Activated CD8-positive, alpha-beta T cell treated with anti-CD3 and anti-CD28 coated beads for 36 hours (primary cell): ENCODE results near the gene NT5C3B. TPM values are rescaled to one million over a fixed set of nuclear protein-coding genes. Genes with fewer than 3 reads are reported as not detected.

Source experiments
- ATAC-seq: fragments of 200-7000 bp; cut with Tn5 transposase; one replicate; pipeline ENCODE4 v1.10.0; 2021; ENCODE audit warnings: mild to moderate bottlenecking, moderate library complexity
- CTCF ChIA-PET: fragments of 350-600 bp; sonication (Branson Sonifier 250); formaldehyde crosslinking; loops from one replicate; lab custom pipeline; 2021; ENCODE audit warnings: antibody characterized with exemption; lab: Charles Lee
- POLR2A ChIA-PET: fragments of 350-600 bp; sonication (Branson Sonifier 250); formaldehyde crosslinking; loops from one replicate; lab custom pipeline; 2021; ENCODE audit warnings: antibody characterized with exemption; lab: Charles Lee
- DNase-seq: peaks from one replicate; pipeline ENCODE4 v3.0.0-alpha.2; 2020
- H3K27ac Mint-ChIP-seq: one replicate; pipeline ENCODE4 v1.8.0; 2021; ENCODE audit warnings: mild to moderate bottlenecking, mixed read lengths
- H3K27me3 Mint-ChIP-seq: one replicate; pipeline ENCODE4 v1.8.0; 2021; ENCODE audit warnings: mixed read lengths
- H3K36me3 Mint-ChIP-seq: one replicate; pipeline ENCODE4 v1.8.0; 2021; ENCODE audit warnings: low read depth, mixed read lengths
- H3K4me1 Mint-ChIP-seq: one replicate; pipeline ENCODE4 v1.8.0; 2021; ENCODE audit warnings: low read depth, mixed read lengths
- H3K4me3 Mint-ChIP-seq: one replicate; pipeline ENCODE4 v1.8.0; 2021; ENCODE audit warnings: mild to moderate bottlenecking, moderate library complexity, mixed read lengths
- H3K9me3 Mint-ChIP-seq: one replicate; pipeline ENCODE4 v1.8.0; 2021; ENCODE audit warnings: mixed read lengths
- intact Hi-C: fragments of 100-400 bp; cut with micrococcal nuclease; formaldehyde crosslinking; loops from one replicate; pipeline ENCODE4 v1.10.0; 2022
- total RNA-seq, 2 experiments: library from RNA; stranded (reverse); gene quantifications; one replicate each; pipeline ENCODE4 v1.2.3, GENCODE V29; 2021
- TF ChIP-seq, protein P1 (sequence below): fragments of 200-600 bp; IDR thresholded peaks from one replicate; pipeline ENCODE4 v1.8.0; 2022; ENCODE audit warnings: antibody characterized with exemption, mild to moderate bottlenecking

The NT5C3B gene
- total RNA-seq, 2 experiments from 2014 or later, result 30.5 to 32.3 TPM

DNA sequence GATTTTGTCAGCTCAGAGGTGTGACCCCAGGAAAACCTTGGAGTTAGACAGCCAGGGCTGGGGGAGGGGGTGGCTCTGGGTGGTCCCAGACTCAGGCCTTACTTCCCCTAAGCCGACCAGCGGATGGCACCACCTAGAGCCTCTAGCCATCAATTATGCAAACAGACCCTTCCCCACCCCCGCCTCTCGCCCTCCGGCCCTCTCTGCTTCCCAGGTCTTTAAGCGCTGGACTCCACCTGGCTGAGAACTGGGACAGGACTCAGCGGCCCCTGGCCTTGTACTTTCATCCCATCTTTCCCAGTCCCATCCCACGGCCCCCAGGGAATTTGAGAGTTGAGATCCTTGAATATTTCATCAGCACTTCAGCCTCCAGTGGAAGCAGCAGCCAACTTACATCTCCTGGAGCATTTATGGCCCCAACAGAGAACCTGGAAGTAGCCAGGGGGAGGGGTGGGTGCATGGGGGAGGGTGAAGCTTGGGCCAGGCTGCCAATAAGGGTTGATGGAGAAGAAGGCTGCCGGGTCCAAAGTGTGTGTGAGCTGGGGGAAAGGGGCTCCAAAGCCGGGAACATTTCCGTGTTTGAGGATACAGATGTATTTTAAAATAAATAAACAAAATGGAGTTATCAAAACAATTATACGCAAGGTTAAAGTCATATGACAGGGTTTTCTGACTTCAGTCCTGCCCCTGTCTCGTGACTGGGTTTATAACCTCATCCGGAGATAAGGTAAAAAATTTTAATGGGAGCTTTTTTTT, 42.1 kb downstream of the NT5C3B start:
- ATAC-seq (no peak), DNase-seq (no peak)
- intact Hi-C loops, result no loop called here
- TF ChIP-seq, protein P1, sequence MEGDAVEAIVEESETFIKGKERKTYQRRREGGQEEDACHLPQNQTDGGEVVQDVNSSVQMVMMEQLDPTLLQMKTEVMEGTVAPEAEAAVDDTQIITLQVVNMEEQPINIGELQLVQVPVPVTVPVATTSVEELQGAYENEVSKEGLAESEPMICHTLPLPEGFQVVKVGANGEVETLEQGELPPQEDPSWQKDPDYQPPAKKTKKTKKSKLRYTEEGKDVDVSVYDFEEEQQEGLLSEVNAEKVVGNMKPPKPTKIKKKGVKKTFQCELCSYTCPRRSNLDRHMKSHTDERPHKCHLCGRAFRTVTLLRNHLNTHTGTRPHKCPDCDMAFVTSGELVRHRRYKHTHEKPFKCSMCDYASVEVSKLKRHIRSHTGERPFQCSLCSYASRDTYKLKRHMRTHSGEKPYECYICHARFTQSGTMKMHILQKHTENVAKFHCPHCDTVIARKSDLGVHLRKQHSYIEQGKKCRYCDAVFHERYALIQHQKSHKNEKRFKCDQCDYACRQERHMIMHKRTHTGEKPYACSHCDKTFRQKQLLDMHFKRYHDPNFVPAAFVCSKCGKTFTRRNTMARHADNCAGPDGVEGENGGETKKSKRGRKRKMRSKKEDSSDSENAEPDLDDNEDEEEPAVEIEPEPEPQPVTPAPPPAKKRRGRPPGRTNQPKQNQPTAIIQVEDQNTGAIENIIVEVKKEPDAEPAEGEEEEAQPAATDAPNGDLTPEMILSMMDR, result no peak
- peaks cover 6% of the 10 kb centered on the region for H3K4me1 Mint-ChIP-seq
- H3K4me3 Mint-ChIP-seq, result no peak overlapping the region
- H3K27ac Mint-ChIP-seq, result no peak overlapping the region
- ChIA-PET CTCF (interaction anchor here (1.2 kb wide), 1 partner anchor 15 kb away, joined by 3 read pairs; no protein-coding TSS in a partner anchor), POLR2A (no interaction called here)
- no peaks in the 10 kb centered on the region for H3K9me3 Mint-ChIP-seq
- H3K36me3 Mint-ChIP-seq, result no peaks in the 10 kb centered on the region
- peaks cover 4% of the 10 kb centered on the region for H3K27me3 Mint-ChIP-seq

DNA sequence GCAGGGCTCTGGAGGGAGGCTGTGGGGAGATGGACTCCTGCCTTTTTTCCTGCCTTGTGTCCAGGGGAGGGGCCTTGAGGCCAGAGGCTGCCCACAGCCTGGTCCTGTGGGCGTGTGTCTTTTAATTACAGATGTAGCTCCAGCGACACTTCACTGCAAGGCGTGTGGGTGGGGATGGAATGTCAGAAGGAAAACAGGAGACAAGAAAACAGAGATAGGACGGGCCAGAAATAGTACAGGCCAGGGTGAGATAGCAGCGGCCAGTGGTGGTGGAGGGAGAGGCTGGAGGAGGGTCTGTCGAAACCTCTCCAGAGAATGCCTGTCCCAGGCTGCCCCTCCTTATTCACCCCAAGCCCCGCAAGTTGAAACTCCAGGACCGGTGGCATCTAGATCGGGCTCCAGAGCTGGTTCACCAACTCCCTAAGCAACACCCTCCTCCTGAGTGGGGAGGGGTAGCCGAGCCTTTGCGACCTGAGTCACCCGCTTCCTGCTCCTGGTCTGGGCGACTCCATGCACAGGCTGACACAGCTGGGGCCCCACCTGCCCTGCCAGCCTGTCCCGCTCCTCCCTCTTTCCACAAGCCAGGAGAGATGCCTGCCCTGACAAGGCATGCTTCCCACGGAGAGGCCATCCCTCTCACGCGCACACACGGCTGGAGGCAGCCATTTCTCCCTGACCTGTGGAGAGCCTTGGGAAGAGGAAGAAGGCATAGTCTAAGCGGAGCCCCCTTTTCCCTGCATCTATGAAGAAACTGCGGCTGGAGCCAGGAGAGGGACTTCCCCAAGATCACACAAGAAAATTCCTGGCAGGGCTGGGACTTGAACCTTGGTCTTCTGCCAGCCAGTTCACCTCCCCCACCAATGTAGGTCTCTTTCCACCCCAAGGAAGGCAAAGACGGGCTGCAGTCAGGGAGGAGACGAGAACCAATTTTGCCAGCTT, 42.9 kb downstream of the NT5C3B start:
- Mint-ChIP-seq H3K9me3 (no peaks in the 10 kb centered on the region), H3K27ac (no peak overlapping the region)
- peak; percentile 61 for ATAC-seq

DNA sequence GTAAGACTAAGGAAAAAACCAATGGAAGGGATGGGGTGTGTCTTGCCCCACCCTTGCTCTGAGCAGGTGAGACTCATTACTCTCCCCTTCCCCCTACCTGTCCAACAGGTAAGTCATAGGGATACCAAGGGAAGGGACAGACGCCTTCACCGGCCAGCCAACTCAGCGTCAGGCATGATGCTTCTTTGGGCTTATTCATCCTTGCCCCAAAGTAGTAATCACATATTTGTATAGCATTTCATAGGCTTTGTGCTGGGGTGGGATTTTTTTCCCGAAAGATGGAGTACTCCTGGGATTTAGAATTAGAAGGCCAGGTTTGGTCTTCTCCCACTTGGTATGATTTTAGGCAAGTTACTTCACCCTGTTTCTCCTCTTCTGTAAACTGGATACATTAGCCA, 49.0 kb downstream of the NT5C3B start:
- POLR2A ChIA-PET, result interaction anchor here (0.8 to 1.6 kb wide), 3 partner anchors 10 to 72 kb away, joined by 5 read pairs; no protein-coding TSS in a partner anchor
- DNase-seq, result no peak
- CTCF ChIA-PET, result interaction anchor here (0.8 to 7.3 kb wide), 12 partner anchors 10 to 99 kb away, joined by 3 to 97 read pairs (median 4); partner anchors contain the start of genes EIF1, KLHL10 and P3H4
- Mint-ChIP-seq H3K4me1 (peaks cover 33% of the 10 kb centered on the region), H3K27ac (no peak overlapping the region), H3K4me3 (peak overlapping the region; percentile 35), H3K9me3 (no peaks in the 10 kb centered on the region), H3K27me3 (peaks cover 31% of the 10 kb centered on the region), H3K36me3 (no peaks in the 10 kb centered on the region)
- intact Hi-C loops, result no loop called here
- ATAC-seq, result no peak
- TF ChIP-seq, protein P1, result no peak

More for the DNA sequence above, 42.9 kb downstream of the NT5C3B start:
- peak; percentile 23 for DNase-seq
- peaks cover 15% of the 10 kb centered on the region for H3K4me1 Mint-ChIP-seq
- no peak overlapping the region for H3K4me3 Mint-ChIP-seq
- TF ChIP-seq, protein P1, result no peak
- ChIA-PET CTCF (no interaction called here), POLR2A (no interaction called here)
- H3K27me3 Mint-ChIP-seq, result peaks cover 4% of the 10 kb centered on the region
- no peaks in the 10 kb centered on the region for H3K36me3 Mint-ChIP-seq
- intact Hi-C loops, result no loop called here

DNA sequence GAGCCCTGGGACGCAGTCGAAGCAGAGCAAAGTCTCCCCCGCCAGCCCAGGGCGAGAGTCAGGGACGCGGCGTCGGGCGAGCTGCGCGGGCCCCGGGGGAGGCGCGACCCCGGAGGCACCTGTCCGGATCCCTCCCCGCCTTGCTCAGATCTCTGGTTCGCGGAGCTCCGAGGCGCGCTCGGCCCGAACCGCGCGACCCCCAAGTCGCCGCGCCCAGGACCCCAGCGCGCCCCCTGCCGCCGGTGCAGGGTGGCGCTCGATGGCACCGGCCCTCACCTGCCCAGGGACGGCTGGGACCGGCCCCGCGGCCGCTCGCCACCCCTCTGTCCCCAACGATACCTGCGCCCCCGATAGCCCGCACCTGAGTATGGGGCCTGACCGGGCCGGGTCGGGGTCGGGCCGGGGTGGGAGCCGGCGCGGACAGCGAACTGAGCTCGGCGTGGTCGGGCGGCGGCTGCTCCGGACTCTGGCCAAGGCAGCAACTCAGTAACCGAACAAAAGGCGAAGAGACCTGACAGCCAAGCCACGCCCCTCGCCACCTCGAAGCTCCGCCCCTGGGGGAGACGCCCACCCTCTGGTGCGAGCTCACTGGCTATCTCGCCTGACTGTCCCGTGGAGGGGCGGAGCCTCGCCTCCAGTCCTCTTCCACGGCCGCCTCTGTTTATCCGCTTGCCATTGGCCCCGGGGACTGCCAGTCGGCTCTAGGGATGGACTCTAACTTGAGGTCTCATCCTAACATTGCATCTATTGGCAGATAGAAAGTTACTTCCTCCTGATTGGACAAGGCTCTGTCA, 49.6 kb downstream of the NT5C3B start, which contains the start of gene JUP:
Gene JUP (minus strand): TSS at position 485 of the 794 bp plus-strand sequence. CDS start 14,857 bp downstream, outside the sequence.
- ATAC-seq (peak; percentile 97), DNase-seq (peak; percentile 93)
- H3K9me3 Mint-ChIP-seq, result no peaks in the 10 kb centered on the region
- ChIA-PET CTCF (interaction anchor here (0.6 to 7.3 kb wide), 14 partner anchors 9 to 237 kb away, joined by 3 to 97 read pairs (median 4); partner anchors contain the start of genes EIF1, KLHL10 and P3H4), POLR2A (interaction anchor here (0.6 to 1.6 kb wide), 5 partner anchors 10 to 78 kb away, joined by 3 to 5 read pairs (median 5); partner anchors contain the start of gene KLHL11)
- H3K27ac Mint-ChIP-seq, result no peak within 1 kb of the TSS
- TF ChIP-seq, protein P1, result peak; percentile 60
- no peaks in the 10 kb centered on the region for H3K36me3 Mint-ChIP-seq
- H3K4me3 Mint-ChIP-seq, result peak within 1 kb of the TSS; percentile 35
- peaks cover 33% of the 10 kb centered on the region for H3K4me1 Mint-ChIP-seq
- intact Hi-C loops, result no loop called here
- H3K27me3 Mint-ChIP-seq, result peaks cover 29% of the 10 kb centered on the region
